ENCODE results near the gene TTC38.
"Not testable (repeated sequence)": the region's sequence is repeated elsewhere in the genome, so short reads cannot be mapped to it uniquely, and the experiment has no call there.

The TTC38 gene

DNA sequence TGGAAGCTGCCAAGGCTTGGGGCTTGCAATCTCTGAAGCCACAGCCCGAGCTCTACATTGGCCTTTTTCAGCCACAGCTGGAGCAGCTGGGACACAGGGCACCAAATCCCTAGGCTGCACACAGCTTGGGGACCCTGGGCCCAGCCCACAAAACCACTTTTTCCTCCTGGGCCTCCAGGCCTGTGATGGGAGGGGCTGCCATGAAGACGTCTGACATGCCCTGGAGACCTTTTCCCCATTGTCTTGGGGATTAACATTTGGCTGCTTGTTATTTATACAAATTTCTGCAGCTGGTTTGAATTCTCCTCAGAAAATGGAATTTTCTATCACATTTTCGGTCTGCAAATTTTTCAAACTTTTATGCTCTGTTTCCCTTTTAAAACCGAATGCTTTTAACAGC lies 2.2 kb upstream of the TTC38 start:
- H3K27me3 ChIP-seq (ENCODE audit: control insufficient read depth, insufficient read depth, low read length), result peaks cover 33% of the 10 kb centered on the region
- not testable (repeated sequence) for H3K4me1 ChIP-seq (ENCODE audit: control insufficient read depth, insufficient read depth, low read length); H3K4me3 ChIP-seq (ENCODE audit: low read depth, low read length); H3K9ac ChIP-seq (ENCODE audit: low read depth, low read length); H3K9me3 ChIP-seq (ENCODE audit: control insufficient read depth, insufficient read depth, low read length); H3K36me3 ChIP-seq (ENCODE audit: control insufficient read depth, insufficient read depth, low read length)

DNA sequence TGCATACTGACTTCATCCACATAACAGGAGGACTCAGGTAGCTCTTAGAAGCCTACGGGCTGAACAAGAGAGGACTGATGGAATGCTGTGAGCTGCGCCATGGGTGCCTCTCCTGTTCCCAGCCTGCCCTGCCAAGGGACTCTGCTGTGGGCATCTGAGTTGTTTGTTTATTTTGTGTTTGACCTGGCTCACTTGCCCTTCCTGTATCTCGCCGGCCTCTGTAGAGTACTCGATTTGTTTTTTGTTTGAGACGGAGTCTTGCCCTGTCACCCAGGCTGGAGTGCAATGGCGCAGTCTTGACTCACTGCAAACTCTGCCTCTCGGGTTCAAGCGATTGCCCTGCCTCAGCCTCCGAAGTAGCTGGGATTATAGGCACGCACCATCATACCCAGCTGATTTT lies 1.8 kb downstream of the TTC38 start:
- no peak overlapping the region for H3K4me3 ChIP-seq (ENCODE audit: low read depth, low read length)
- H3K9me3 ChIP-seq (ENCODE audit: control insufficient read depth, insufficient read depth, low read length), result no peaks in the 10 kb centered on the region

DNA sequence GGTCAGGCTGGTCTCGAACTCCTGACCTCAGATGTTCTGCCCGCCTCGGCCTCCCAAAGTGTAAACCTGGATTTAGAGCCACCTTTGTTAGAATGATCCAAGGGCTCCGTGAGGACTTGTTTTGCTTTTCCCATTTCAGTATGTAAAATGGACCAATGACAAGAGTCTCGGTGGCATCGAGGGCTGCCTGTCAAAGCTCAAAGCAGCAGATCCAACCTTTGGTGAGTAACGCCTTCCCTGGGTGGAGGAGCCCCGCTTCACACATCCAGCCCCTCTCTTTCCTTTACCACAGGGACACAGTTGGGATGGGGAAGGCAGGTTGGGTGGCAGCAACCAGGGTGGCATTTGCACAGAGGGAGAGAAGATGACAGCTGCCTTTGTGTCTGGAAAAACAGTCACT lies 4.4 kb downstream of the TTC38 start:
- no peaks in the 10 kb centered on the region for H3K9me3 ChIP-seq (ENCODE audit: control insufficient read depth, insufficient read depth, low read length)

More for the DNA sequence above, 1.8 kb downstream of the TTC38 start:
- Histone ChIP-seq H3K27me3 (ENCODE audit: control insufficient read depth, insufficient read depth, low read length) (peaks cover 4% of the 10 kb centered on the region), H3K4me1 (ENCODE audit: control insufficient read depth, insufficient read depth, low read length) (no peaks in the 10 kb centered on the region), H3K36me3 (ENCODE audit: control insufficient read depth, insufficient read depth, low read length) (peaks cover 11% of the 10 kb centered on the region), H3K9ac (ENCODE audit: low read depth, low read length) (no peak overlapping the region)

DNA sequence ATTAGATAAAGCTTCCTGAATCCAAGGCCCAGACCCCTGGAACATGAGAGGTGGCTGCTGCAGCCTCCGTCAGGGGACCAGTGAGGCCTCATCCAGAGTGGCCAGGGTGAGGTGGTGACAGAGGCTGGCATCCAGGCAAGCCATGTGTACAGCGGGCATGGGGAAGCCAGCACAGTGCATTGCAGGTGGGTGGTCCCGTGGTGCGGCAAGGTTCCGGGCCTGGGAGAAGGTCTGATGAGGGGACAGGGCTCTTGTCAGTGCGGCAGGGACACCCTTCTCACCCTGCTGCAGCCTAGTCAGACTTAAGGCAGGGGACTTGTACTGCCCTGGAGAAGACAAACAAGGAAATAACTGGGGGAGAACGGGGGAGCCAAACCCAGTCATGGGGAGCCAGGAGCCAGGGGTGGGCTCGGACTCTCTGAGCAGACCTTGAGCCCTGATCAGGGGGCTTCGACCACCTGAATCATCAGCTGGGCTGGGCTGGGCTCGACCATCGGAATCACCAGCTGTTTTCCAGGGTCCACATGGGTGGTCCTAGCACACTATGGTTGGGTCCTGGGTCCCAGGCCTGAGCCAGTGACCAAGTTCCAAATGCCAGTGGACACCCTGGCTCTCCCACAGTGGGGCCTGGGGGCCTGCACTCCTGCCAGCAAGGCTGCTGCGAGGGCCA lies 5.1 kb downstream of the TTC38 start:
- peaks cover 11% of the 10 kb centered on the region for H3K36me3 ChIP-seq (ENCODE audit: control insufficient read depth, insufficient read depth, low read length)
- H3K4me1 ChIP-seq (ENCODE audit: control insufficient read depth, insufficient read depth, low read length), result no peaks in the 10 kb centered on the region

More for the DNA sequence above, 4.4 kb downstream of the TTC38 start:
- H3K9ac ChIP-seq (ENCODE audit: low read depth, low read length), result no peak overlapping the region
- H3K36me3 ChIP-seq (ENCODE audit: control insufficient read depth, insufficient read depth, low read length), result peaks cover 11% of the 10 kb centered on the region
- no peaks in the 10 kb centered on the region for H3K4me1 ChIP-seq (ENCODE audit: control insufficient read depth, insufficient read depth, low read length)
- H3K4me3 ChIP-seq (ENCODE audit: low read depth, low read length), result no peak overlapping the region
- H3K27me3 ChIP-seq (ENCODE audit: control insufficient read depth, insufficient read depth, low read length), result no peaks in the 10 kb centered on the region

DNA sequence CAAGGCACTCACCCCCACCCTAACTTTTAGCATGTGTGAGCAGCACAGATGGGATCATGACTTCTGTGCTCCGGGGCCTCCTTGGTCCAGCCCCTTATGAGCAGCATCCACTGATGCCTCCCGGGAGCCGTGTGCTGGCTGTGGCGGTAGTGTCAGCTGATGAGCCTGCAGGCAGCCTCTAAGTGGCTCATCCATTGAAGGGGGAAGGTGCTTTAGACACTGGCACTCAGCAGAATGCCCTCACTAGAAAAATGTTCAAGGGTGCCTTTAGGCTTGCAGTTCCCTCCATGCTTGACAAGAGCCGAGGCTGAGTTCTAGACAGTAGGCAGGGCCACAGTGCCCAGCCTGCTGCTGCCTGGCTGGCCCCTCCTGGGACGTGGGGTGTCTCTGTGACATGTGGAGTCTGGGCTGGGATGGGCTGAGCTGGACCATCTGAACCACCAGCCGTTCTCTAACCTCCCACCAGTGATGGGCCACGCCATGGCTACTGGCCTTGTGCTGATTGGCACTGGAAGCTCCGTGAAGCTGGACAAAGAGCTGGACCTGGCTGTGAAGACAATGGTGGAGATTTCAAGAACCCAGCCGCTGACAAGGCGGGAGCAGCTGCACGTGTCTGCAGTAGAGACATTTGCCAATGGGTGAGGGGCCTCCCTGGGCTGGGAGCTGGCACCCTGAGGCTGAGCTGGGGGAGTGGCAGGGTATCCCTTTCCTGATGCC lies 5.8 kb downstream of the TTC38 start:
- Histone ChIP-seq H3K9ac (ENCODE audit: low read depth, low read length) (no peak overlapping the region), H3K4me3 (ENCODE audit: low read depth, low read length) (no peak overlapping the region), H3K9me3 (ENCODE audit: control insufficient read depth, insufficient read depth, low read length) (no peaks in the 10 kb centered on the region), H3K4me1 (ENCODE audit: control insufficient read depth, insufficient read depth, low read length) (no peaks in the 10 kb centered on the region), H3K27me3 (ENCODE audit: control insufficient read depth, insufficient read depth, low read length) (no peaks in the 10 kb centered on the region), H3K36me3 (ENCODE audit: control insufficient read depth, insufficient read depth, low read length) (peaks cover 14% of the 10 kb centered on the region)

More for the DNA sequence above, 5.1 kb downstream of the TTC38 start:
- no peak overlapping the region for H3K9ac ChIP-seq (ENCODE audit: low read depth, low read length)
- no peaks in the 10 kb centered on the region for H3K9me3 ChIP-seq (ENCODE audit: control insufficient read depth, insufficient read depth, low read length)
- no peaks in the 10 kb centered on the region for H3K27me3 ChIP-seq (ENCODE audit: control insufficient read depth, insufficient read depth, low read length)
- no peak overlapping the region for H3K4me3 ChIP-seq (ENCODE audit: low read depth, low read length)

DNA sequence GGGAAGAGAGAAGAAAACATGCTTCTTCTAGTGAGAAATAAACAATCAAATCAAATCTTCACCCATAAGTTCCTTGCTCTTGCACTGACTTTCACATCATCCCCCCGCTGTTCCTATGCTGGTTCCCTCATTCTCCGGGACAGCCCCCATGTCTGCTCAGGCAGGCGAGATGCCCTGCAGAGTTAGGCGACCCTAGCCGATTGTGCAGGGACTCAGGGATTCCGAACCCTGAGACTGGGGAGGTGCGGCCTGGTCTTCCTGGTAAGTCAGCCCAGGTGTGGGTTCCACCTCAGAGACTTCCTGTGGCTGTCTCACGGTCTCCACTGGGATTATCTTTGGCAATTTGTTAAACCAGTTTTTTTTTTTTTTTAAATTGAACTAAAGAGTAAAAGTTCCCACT lies 6.6 kb downstream of the TTC38 start:
- H3K4me1 ChIP-seq (ENCODE audit: control insufficient read depth, insufficient read depth, low read length), result no peaks in the 10 kb centered on the region
- H3K27me3 ChIP-seq (ENCODE audit: control insufficient read depth, insufficient read depth, low read length), result no peaks in the 10 kb centered on the region
- no peak overlapping the region for H3K9ac ChIP-seq (ENCODE audit: low read depth, low read length)
- H3K4me3 ChIP-seq (ENCODE audit: low read depth, low read length), result no peak overlapping the region
- no peaks in the 10 kb centered on the region for H3K9me3 ChIP-seq (ENCODE audit: control insufficient read depth, insufficient read depth, low read length)
- H3K36me3 ChIP-seq (ENCODE audit: control insufficient read depth, insufficient read depth, low read length), result peaks cover 17% of the 10 kb centered on the region

DNA sequence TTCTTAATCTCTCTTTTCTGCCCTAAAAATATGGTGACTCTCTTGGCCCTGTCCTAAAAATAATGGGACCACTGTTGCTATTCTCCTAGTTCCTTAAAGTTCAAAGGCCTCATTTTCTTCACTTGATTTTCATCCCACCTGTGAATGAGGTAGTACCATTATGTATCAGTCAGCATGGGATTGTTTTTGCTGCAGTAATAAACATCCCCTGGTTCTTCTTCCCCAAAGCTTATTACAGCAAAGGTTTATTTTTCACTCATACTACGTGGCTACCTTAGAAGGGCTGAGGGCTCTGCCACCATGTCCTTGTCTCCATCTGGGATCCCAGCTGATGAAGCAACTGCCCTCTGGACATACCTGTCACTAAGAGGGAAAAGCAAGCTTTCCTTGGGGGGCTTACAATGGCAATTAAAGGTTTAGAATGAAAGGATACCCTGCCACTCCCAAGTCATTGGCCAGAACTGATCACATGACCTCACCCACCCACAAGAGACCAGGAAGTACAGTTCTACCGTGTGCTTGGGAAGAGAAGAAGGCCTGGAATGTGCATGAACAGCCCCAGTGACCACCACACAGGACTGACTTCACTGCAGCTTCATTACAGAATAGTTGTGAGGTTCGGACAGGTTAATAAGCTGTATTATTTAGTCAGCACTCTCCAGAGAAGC lies 7.8 kb downstream of the TTC38 start:
- Histone ChIP-seq H3K9me3 (ENCODE audit: control insufficient read depth, insufficient read depth, low read length) (no peaks in the 10 kb centered on the region), H3K9ac (ENCODE audit: low read depth, low read length) (no peak overlapping the region), H3K36me3 (ENCODE audit: control insufficient read depth, insufficient read depth, low read length) (peaks cover 20% of the 10 kb centered on the region), H3K4me3 (ENCODE audit: low read depth, low read length) (no peak overlapping the region), H3K27me3 (ENCODE audit: control insufficient read depth, insufficient read depth, low read length) (no peaks in the 10 kb centered on the region), H3K4me1 (ENCODE audit: control insufficient read depth, insufficient read depth, low read length) (no peaks in the 10 kb centered on the region)

DNA sequence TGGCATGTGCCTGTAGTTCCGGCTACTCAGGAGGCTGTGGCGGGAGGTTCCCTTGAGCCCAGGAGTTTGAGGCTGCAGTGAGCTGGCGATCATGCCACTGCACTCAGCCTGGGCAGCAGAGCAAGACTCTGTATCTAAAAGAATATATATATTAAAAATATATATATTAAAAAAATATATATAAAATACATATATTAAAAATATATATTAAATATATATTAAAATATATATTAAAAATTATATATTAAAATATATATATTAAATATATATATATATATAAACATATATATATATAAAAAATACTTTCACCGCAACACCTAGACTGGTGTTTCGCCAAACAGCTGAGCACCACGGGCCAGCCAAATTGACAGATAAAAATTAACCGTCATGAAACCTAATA lies 8.8 kb downstream of the TTC38 start:
- no peaks in the 10 kb centered on the region for H3K4me1 ChIP-seq (ENCODE audit: control insufficient read depth, insufficient read depth, low read length)
- H3K4me3 ChIP-seq (ENCODE audit: low read depth, low read length), result no peak overlapping the region
- no peak overlapping the region for H3K9ac ChIP-seq (ENCODE audit: low read depth, low read length)
- no peaks in the 10 kb centered on the region for H3K27me3 ChIP-seq (ENCODE audit: control insufficient read depth, insufficient read depth, low read length)
- no peaks in the 10 kb centered on the region for H3K9me3 ChIP-seq (ENCODE audit: control insufficient read depth, insufficient read depth, low read length)
- peaks cover 20% of the 10 kb centered on the region for H3K36me3 ChIP-seq (ENCODE audit: control insufficient read depth, insufficient read depth, low read length)

DNA sequence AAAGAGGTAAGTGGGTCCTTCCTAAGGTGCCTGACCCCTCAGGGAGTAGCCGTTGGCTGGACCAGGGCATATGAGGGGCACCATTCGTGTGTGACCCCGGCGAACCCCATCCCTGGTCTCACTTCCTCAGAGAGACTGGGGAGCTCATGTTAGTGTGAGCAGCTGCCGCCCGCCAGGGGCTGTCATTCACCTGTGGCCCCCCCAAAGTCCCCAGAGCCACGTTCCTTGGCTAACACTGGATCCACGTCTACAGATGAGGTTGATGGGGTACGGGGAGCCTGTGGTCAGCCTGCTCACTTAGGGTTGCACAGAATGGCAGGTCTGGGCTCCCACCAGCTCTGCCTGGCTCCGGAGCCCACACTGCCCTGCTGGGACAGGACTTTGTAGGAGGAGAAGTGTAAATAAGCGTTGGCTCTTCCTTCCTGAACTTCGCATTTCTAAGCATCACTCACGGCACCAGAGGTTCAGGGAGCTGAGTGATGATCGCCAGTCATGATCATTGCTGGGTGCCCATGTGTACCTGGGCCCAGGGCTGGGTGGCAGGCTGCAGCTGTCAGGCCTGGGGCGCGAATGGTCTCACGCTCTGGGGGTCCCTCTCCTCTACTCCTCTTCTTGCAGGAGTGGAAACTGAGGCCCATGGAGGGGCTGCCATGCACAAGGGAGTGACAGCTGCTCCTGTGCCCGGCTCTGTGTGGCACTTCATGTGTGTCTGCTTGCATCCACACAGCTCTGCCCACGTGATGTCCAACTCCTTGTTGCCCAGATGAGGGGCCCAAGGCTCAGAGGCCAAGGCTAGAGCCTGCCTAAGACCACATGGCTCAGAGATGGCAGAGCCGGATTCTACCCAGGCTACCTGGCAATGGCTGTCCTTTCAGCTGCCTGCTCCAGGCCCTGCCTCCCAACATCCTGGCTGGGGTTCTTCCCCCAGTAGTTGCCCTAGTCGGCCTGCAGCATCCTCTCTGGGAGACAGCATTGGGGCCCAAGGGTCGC lies 11.1 kb downstream of the TTC38 start:
- Histone ChIP-seq H3K9ac (ENCODE audit: low read depth, low read length) (no peak overlapping the region), H3K27me3 (ENCODE audit: control insufficient read depth, insufficient read depth, low read length) (no peaks in the 10 kb centered on the region), H3K9me3 (ENCODE audit: control insufficient read depth, insufficient read depth, low read length) (no peaks in the 10 kb centered on the region), H3K4me1 (ENCODE audit: control insufficient read depth, insufficient read depth, low read length) (no peaks in the 10 kb centered on the region), H3K4me3 (ENCODE audit: low read depth, low read length) (no peak overlapping the region), H3K36me3 (ENCODE audit: control insufficient read depth, insufficient read depth, low read length) (peaks cover 10% of the 10 kb centered on the region)

DNA sequence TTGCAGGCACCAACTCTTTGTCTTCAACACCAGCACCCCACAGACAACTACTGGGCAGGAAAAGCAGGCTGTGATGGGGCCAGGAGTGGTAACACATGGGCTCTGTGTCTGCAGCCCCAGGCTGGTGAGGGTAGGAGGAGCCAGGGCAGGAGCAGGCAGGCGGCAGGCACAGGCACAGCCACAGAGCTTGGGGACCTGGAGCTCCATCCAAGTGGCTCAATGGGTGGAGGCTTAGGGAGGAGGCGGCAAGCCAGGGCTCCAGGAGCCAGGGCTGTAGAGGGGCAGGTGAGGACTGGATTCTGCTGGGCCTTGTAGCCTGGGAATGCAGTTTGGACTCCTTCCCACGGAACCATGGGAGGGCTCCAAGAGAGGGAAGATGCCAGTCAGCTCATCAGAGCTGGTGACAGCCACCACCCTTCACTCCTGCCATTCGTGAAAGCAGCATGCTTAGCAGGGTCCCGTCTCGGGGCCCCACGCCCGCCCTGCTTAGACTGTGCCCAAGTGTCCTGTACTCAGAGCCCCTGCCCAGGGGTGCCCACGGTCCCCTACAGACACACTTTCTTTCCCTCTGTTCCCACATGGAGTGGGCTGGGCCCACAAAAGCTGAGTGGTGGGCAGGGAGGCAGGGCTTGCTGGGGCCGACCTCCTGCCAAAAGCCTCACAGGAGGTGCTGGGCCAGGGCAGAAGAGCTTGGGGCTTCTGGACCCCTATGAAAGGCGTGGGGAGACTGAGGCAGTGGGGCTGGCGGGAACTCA lies 12.4 kb downstream of the TTC38 start:
- Histone ChIP-seq H3K4me3 (ENCODE audit: low read depth, low read length) (no peak overlapping the region), H3K9ac (ENCODE audit: low read depth, low read length) (no peak overlapping the region), H3K36me3 (ENCODE audit: control insufficient read depth, insufficient read depth, low read length) (peaks cover 18% of the 10 kb centered on the region), H3K4me1 (ENCODE audit: control insufficient read depth, insufficient read depth, low read length) (no peaks in the 10 kb centered on the region), H3K9me3 (ENCODE audit: control insufficient read depth, insufficient read depth, low read length) (no peaks in the 10 kb centered on the region), H3K27me3 (ENCODE audit: control insufficient read depth, insufficient read depth, low read length) (no peaks in the 10 kb centered on the region)

All from iPS-15b (cell line).